Fibroblast of skin of right biceps (primary cell): ENCODE results near the gene ATP1A3.

ENCODE experiments used
- DNase-seq: peaks from one replicate; pipeline ENCODE4 v3.0.0-alpha.2; 2013

Gene ATP1A3

GRCh38 chr19:41981724-41982123 lies 12.3 kb downstream of the ATP1A3 start:
- DNase-seq: no peak

GRCh38 chr19:41978470-41978869 lies 15.6 kb downstream of the ATP1A3 start:
- DNase-seq: no peak

DNA sequence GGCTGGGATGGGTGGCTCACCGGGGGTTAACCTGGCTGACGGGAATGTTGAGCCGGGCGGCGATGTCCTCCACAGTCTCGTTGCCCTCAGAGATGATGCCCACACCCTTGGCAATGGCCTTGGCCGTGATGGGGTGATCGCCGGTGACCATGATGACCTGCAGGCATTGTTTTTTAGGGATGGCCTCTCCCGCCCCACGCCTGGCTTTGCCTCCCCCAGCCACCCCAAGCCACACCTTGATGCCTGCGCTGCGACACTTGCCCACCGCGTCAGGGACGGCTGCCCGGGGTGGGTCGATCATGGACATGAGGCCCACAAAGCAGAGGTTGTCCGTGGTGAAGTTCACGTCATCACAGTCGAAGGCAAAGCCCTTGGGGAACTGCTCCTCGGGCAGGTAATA lies 16.1 kb downstream of the ATP1A3 start:
- DNase-seq: no peak

GRCh38 chr19:41974652-41975051 lies 19.4 kb downstream of the ATP1A3 start:
- no peak for DNase-seq

DNA sequence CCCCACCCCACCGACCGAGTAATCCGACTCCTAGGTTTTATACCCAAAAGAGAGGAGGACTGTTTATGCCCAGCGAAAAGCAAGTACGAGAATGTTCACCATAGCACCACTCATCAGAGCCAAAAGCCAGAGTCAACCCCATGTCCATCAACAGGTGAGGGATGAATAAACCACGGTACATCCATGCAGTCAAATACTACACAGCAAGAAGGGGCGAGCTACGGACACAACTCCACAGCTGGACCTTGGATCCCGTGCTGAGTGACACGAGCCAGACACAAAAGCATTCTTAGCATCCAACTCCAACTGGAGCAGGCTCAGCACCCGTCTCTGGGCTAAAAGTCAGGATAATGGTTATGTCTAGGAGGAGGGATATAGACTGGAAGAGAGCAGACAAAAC lies 22.7 kb downstream of the ATP1A3 start:
- no peak for DNase-seq

DNA sequence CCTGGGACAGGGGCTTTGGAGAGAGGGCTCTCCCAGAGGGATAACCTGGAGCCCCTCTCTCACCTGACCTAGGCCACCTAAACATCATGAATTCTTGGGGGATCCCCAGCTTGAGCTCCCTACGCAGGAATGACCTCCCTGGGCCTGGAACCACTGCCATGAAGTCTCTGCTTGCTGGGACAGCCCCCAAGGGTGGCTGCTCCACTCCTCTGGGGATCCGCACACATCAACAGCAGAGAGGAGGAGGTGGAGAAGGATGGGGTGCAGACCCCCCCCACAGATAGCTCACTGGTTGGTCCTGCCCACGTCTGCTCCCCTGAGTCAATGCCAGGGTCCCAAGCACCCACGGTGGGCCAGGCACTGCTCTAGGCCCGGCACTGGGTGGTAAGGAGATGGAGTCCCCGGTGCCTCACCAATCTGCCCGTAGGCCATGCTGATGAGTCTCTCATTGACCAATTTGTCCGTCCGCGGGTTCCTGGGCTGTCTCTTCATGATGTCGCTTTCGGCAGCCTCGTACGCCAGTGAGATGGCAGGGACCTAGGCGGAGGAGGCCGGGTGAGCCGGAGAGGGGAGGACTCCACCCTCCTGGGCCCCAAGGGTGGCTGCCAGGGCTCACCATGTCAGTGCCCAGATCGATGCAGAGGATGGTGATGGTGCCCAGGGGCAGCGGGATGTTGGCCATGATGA lies 24.1 kb downstream of the ATP1A3 start:
- no peak for DNase-seq

GRCh38 chr19:41968751-41969595 lies 25.1 kb downstream of the ATP1A3 start:
- no peak for DNase-seq

- DNase-seq: no peak
Measured at GRCh38 chr19:41967054-41967783, 26.8 kb downstream of the ATP1A3 start.

DNA sequence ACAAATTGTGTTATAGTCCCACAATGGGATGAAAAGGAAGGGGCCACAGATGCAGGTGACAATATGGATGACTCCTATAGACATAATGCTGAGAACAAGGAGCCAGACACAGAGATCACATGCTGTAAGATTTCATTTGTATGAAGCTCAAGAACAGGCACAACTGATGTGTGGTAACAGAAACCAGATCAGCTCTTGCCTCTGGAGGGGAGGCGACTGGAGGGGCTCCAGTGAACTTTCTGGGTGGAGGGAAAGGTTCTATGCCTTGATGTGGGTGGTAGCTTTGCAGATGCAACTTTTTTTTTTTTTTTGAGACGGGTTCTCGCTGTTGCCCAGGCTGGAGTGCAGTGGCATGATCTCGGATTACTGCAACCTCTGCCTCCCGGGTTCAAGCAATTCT lies 28.9 kb downstream of the ATP1A3 start:
- DNase-seq: no peak

- DNase-seq: no peak
Measured at GRCh38 chr19:41960973-41961372, 33.1 kb downstream of the ATP1A3 start.

DNA sequence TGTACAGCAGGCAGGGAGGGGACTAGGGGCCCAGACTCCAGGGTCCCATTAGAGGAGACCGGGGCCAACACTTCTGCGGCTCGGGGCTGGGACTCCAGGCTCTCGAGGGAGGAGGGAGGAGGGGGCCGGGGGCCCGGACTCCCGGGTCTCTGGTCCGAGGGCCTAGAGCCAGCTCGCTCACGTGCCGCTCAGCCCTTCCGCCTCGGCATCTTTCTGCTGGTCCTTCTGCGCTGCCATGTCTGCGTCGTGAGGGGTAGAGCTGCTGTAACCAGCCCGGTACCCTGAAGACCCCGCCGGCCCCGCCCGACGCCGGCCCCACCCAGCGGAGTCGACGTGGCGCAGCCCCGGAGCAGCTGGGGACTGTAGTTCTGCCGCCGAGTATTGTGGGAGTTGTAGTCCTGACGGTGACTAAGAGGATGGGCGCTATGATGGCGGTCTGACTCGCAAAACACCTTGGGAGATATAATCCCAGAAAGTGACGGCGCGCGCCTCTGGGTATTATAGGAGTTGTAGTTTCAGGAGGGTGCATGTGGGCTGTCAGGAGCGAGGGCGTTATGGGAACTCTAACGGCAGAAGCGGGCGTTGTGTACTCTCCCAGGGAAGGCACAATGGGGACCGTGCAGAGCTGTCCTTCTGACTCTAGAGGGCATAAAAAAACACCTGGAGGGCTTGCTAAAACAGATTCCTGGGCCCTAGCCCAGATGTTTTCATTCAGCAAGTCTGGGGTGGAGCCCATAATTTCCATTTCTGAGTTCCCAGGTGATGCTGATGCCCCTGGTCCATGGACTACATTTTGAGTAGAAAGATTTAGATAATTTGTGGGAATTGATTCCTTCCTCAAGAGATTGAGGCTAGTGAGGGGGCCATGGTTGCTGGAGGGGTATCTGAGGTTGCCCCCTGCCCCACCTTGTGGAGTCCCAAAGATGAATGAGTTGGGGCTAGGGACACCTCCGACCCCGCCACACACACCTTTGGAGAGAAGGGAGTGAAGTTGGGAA lies 34.7 kb downstream of the ATP1A3 start, which contains the start of gene RABAC1:
Gene RABAC1, minus strand, starts transcription at position 266 of the 998 bp plus-strand sequence. Its CDS starts 29 bp downstream, at position 237.
- DNase-seq: peak; percentile 93

GRCh38 chr19:41958367-41959055 lies 35.5 kb downstream of the ATP1A3 start:
- DNase-seq: peak; percentile 80

GRCh38 chr19:41957838-41958366 lies 36.1 kb downstream of the ATP1A3 start:
- peak; percentile 81 for DNase-seq

GRCh38 chr19:41957161-41957837 lies 36.7 kb downstream of the ATP1A3 start:
- DNase-seq: no peak

DNA sequence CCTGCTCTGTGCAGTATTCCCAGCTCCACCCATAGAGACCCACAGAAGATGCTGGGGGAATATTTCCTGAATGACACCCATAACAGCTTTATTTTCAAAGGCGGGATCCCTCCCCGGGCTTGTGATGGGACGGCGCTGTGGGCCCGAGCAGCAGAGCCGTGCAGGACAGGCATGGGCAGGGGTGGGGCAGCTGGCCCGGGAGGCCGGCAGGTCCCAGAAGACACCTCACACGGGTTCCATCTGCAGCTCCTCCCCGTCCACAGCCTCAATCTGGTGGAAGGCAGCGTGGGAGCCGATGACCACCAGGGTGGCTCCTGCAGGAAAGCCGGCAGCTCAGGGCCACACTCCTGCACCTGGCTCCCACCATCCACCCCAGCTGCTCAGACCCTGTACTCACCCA lies 37.4 kb downstream of the ATP1A3 start:
- DNase-seq: no peak

GRCh38 chr19:41955521-41955920 lies 38.5 kb downstream of the ATP1A3 start:
- DNase-seq: no peak

GRCh38 chr19:41951686-41952172 lies 42.3 kb downstream of the ATP1A3 start:
- DNase-seq: peak; percentile 68

GRCh38 chr19:41947091-41947490 lies 46.9 kb downstream of the ATP1A3 start:
- no peak for DNase-seq

GRCh38 chr19:41945135-41945766 lies 48.8 kb downstream of the ATP1A3 start:
- no peak for DNase-seq

GRCh38 chr19:41944336-41944735 lies 49.7 kb downstream of the ATP1A3 start:
- no peak for DNase-seq
